CD4-positive, alpha-beta T cell treated with Interleukin-4 for 4 hours (primary cell): ENCODE measurements around the gene DKC1.
A peak's percentile ranks its signal among the peaks of the same experiment; 100 is the strongest.

ENCODE experiments used
- DNase-seq: peaks from one replicate; pipeline ENCODE4 v3.0.0-alpha.2; 2020

The DKC1 gene

GRCh38 chrX:154762537-154763296 is at the start of gene DKC1:
TSS of gene DKC1 (plus strand) at chrX:154762864. CDS start at chrX:154762966, 102 bp downstream.
- DNase-seq = peak; percentile 95

- DNase-seq = peak; percentile 71
Observed at GRCh38 chrX:154714925-154715324, 47.7 kb upstream of the DKC1 start.

- no peak for DNase-seq
Observed at GRCh38 chrX:154715825-154716224, 46.8 kb upstream of the DKC1 start.

- peak; percentile 48 for DNase-seq
Observed at GRCh38 chrX:154717824-154718223, 44.8 kb upstream of the DKC1 start.

- no peak for DNase-seq
Observed at GRCh38 chrX:154718616-154719015, 44.0 kb upstream of the DKC1 start.

- peak; percentile 91 for DNase-seq
Observed at GRCh38 chrX:154719132-154719675, 43.5 kb upstream of the DKC1 start.

GRCh38 chrX:154720067-154720466 is 42.6 kb upstream of the DKC1 start:
- no peak for DNase-seq

GRCh38 chrX:154721155-154721554 is 41.5 kb upstream of the DKC1 start:
- no peak for DNase-seq

- no peak for DNase-seq
Observed at GRCh38 chrX:154724993-154725756, 37.5 kb upstream of the DKC1 start.

GRCh38 chrX:154727418-154727817 is 35.2 kb upstream of the DKC1 start:
- no peak for DNase-seq

- DNase-seq = no peak
Observed at GRCh38 chrX:154727871-154728270, 34.8 kb upstream of the DKC1 start.

- DNase-seq = no peak
Observed at GRCh38 chrX:154728431-154729190, 34.1 kb upstream of the DKC1 start.

- no peak for DNase-seq
Observed at GRCh38 chrX:154729439-154729838, 33.2 kb upstream of the DKC1 start.

- DNase-seq = no peak
Observed at GRCh38 chrX:154730253-154730891, 32.3 kb upstream of the DKC1 start.

GRCh38 chrX:154731184-154731583 is 31.5 kb upstream of the DKC1 start:
- peak; percentile 62 for DNase-seq

GRCh38 chrX:154731881-154732280 is 30.8 kb upstream of the DKC1 start:
- DNase-seq = no peak

- DNase-seq = no peak
Observed at GRCh38 chrX:154732421-154733065, 30.1 kb upstream of the DKC1 start.

GRCh38 chrX:154733066-154733425 is 29.6 kb upstream of the DKC1 start:
- no peak for DNase-seq

- peak; percentile 83 for DNase-seq
Observed at GRCh38 chrX:154734061-154734781, 28.4 kb upstream of the DKC1 start.

- DNase-seq = no peak
Observed at GRCh38 chrX:154735695-154736393, 26.8 kb upstream of the DKC1 start.

- DNase-seq = no peak
Observed at GRCh38 chrX:154737136-154737535, 25.5 kb upstream of the DKC1 start.
